ENCODE measurements around the gene NECTIN1.

NECTIN1 gene

DNA sequence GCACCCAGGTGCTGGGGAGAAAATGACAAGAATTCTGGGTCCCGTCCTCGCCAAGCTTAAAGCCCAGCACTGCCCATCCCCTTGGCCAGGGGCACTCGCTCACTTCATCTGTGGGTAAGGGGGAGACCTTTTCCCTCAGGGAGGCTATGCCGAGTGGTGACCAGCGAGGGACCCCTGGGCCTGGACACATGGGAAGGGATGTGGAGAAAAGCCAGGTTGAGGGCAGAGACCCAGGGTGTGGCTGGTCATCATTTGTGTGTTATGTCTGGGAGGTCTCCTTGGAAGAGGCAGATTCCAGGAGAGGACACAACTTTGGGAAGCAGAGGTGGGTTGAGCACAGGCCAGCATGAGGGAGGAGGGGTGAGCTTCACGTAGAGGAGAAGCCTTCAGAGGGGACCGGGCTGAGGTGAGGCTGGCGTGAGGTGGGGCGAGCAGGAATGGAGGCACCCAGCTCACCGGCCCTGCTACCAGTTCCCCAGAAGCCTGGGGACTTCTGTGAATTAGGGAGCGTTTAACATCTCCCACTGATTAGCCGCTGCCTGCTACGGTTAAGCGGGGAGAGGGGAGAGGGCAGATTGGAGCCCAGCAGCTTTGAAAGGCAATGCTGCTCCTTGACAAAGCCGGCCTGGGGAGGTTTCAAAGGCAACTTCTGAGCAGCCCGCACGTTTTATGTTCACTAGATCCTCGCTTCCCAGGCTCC lies 25.8 kb upstream of the NECTIN1 start:
- DNase-seq = no peak

DNA sequence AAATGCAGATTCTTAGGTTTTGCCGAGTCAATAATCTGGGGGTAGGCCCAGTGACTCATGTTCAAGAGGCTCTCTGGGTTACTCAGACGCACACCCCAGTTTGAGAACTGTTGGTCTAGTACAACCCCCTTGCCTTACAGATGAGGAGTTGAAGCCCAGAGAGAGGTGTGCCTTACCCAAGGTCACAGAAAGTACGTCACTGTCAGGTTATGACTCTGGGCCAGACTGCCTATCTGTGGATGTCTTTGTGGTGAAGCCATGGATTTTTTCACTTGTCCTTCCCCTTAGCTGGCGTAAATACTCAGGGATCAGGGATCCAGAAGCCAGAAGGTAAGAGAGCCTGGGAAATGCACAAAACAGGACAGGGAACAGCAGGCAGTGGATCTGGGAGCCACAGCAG lies 25.2 kb upstream of the NECTIN1 start:
- no peak for DNase-seq

DNA sequence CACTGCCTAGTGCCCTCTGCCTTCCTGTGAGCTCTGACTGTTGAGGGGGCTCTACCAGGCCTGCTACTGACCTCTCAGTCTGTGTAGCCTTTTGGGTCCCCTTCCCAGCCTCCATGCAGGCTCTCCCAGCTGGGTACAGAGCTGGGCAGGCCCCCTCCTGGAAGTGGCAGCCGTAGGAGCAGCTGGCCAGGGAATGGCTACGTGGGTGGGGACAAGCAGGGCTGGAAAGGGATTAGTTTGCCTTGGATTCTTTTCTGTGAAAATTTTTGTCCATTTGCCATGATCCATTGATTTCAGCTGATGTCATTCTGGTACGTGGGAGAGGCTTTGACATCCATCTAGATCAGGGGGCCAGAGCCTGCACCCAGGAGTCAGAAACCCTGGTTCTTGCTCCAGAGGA lies 23.9 kb upstream of the NECTIN1 start:
- DNase-seq = no peak

GRCh38 chr11:119752345-119752871 lies 23.4 kb upstream of the NECTIN1 start:
- DNase-seq = no peak

GRCh38 chr11:119750056-119750455 lies 21.1 kb upstream of the NECTIN1 start:
- no peak for DNase-seq

- no peak for DNase-seq
Measured at GRCh38 chr11:119749006-119749565, 20.1 kb upstream of the NECTIN1 start.

DNA sequence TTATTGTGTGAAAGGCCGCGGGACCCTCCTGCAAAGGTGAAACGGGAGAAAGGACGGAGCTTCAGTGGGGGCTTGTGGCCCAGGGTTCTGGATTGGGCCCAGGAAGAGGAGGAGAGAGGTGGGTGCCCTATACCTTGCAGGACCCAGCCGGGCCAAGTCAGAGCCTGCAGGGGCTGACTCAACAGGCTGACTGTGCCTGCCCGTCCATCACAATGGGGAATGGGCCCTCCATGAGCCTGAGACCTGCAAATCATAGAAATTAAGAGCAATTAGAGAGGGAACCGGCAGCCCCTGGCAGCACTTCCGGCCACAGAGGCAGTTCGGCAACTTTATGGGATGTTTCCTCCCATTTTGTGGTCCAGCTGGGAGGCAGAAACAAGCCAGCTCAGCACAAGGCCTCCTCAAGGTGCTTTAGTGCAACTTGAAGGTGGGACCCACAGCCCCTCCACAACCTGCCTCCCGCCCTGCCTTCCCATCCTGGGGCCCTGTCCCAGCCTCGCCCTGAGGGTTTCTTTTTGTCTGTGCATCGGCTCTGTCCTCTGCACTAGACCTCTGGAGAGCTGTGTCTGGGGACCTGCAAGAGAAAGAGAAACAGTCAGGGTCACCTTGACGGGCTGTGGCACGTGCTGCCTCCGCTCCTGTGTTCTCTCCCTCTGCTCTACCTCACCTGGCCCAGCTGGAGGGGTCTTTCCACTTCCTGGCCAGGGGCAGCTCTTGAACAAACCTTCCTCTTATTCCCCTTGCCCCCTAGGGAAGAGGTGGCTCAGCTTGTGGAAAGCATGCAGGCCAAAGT lies 19.1 kb upstream of the NECTIN1 start:
- no peak for DNase-seq

DNA sequence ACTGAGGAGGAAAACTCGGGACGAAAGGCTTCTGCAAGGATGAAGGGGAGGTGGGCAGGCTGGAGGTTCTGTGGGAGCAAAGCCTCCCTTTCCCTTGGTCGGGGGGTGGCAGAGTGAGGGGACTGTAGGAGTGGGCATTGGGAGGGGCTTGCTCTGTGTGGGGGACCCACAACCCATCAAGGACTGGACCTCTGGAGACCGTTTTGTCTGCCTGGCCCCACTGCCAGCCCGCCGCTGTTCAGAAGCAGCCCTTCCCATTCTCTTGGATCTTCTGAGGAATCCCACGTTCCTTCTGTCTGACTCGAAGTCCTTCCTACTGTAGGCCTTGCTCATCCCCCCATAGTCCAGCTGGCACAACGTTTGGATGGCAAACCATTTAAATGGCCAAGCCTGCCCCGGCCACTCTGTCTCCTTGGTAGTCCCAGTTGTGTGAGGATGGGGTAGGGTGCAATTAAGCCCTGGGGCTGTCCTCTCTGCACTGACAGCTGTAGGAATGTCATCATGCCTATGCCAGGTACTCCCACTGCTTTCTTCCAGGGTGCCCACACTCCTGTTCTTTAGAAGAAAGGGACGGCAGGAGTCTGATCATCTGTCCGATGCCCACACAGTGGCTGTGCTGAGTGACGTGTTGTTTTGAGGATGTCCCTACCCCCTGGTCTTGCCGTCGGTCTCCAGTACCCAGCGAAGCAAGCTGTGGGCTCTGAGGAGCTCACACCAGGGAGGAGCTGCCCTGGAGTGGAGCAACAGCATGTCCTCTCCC lies 17.0 kb upstream of the NECTIN1 start:
- no peak for DNase-seq

- DNase-seq = no peak
Measured at GRCh38 chr11:119745112-119745511, 16.1 kb upstream of the NECTIN1 start.

- no peak for DNase-seq
Measured at GRCh38 chr11:119744577-119744976, 15.6 kb upstream of the NECTIN1 start.

DNA sequence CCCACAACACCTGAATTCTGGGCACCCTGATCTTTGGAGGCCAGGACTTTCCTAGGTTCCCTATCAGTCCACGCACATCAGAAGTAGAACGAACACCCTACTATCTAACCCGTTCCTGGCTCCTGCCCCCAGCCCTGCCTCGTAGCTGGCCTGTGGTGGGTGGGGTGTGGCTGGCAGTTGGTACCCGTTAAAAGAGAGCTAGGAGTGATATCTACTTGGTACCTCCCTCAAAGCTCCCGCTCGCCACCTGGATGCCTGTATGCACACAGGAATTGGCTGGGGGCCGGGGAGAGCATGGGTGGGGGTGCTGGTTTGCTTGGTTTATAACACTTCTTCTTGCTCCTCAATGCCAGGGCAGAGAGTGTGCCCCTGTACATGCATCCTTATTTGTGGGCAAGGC lies 14.0 kb upstream of the NECTIN1 start:
- DNase-seq = no peak

- peak; percentile 54 for DNase-seq
Measured at GRCh38 chr11:119742263-119742861, 13.4 kb upstream of the NECTIN1 start.

GRCh38 chr11:119741369-119742262 lies 12.6 kb upstream of the NECTIN1 start:
- DNase-seq = no peak

GRCh38 chr11:119739975-119740374 lies 11.0 kb upstream of the NECTIN1 start:
- no peak for DNase-seq

- DNase-seq = no peak
Measured at GRCh38 chr11:119739021-119739703, 10.2 kb upstream of the NECTIN1 start.

GRCh38 chr11:119738059-119738439 lies 9.0 kb upstream of the NECTIN1 start:
- DNase-seq = no peak

- DNase-seq = no peak
Measured at GRCh38 chr11:119737366-119738058, 8.5 kb upstream of the NECTIN1 start.

DNA sequence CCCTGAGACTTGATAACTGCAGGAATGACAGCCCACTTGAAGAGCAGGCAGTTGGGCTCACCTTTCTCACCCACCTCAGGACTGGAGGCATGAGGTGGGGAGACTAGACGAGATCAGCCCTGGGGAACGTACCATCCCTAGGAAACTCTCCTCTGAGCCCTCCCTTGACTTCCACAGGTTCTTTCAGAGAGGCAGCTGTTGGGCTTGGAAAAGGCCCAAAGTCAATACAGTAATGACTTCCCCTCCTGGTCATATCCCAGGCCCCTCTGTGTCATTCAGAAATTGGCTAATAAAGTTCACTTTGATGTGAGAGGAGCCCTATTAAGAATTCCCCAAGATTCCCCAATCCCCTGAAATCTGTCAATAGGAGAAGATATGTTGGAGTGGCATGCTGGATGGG lies 5.8 kb upstream of the NECTIN1 start:
- DNase-seq = no peak

DNA sequence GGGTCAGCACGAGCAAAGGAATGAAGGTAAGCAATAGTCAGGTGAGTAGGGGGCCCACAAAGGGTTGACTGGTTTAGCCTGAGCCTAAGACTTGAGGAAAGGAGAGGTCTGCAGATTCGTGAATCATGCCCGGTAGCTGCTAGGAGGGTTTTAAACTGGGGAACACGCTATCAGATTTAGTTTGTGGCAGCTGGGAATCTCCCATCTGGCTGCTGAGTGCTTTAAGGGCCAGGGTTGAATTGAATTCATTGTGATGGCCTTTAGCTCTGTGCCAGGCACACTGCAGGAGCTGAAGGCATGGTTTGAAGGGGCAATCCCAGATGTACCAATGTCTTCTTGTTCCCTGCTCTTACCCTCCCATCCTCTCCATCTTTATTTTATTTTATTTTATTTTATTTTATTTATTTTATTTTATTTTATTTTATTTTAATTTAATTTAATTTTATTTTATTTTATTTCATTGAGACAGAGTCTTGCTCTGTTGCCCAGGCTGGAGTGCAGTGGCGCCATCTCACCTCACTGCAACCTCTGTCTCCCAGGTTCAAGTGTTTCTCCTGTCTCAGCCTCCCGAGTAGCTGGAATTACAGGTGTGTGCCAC lies 1.9 kb upstream of the NECTIN1 start:
- no peak for DNase-seq

All from fibroblast of skin of right biceps (primary cell).